Astrocyte of the spinal cord (primary cell): ENCODE results near the gene GTPBP3.

Source experiments
- DNase-seq: peaks from one replicate; pipeline ENCODE4 v3.0.0; 2011; ENCODE audit warnings: low read depth, low spot score
- H3K4me3 ChIP-seq: 2 replicates; pipeline ENCODE4 v1.5.1; 2011; ENCODE audit warnings: low read depth, mild to moderate bottlenecking, low read length, moderate library complexity
- in situ Hi-C: cut with HindIII; loops from 2 replicates; pipeline ENCODE4 v1.10.0; 2017; ENCODE audit warnings: low sequenced_read_pairs
- TF ChIP-seq, protein P1 (sequence below): IDR thresholded peaks from 2 replicates; pipeline ENCODE4 v1.5.1; 2012; ENCODE audit warnings: low read depth, mild to moderate bottlenecking, low read length, inconsistent platforms

The GTPBP3 gene

DNA sequence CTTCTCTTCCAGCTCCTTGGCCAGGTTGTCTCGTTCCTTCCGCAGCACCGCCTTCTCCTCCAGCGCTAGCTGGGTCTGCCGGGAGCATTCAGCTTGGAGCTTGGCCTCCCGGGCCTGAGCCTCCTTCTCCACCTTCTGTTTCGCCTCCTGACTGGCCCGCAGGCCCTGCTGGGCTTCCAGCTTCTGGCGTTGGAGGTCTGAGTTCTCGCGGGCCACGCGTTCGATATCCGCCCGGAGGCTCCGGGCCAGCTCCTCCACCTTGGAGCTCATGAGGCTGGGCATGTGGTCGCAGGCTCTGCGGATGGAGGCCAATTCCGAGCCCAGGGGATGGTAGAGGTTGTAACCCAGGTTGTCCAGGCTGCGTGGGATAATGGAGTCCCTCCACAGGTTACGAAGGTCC, 28.0 kb downstream of the GTPBP3 start:
- no peak overlapping the region for H3K4me3 ChIP-seq
- TF ChIP-seq, protein P1, sequence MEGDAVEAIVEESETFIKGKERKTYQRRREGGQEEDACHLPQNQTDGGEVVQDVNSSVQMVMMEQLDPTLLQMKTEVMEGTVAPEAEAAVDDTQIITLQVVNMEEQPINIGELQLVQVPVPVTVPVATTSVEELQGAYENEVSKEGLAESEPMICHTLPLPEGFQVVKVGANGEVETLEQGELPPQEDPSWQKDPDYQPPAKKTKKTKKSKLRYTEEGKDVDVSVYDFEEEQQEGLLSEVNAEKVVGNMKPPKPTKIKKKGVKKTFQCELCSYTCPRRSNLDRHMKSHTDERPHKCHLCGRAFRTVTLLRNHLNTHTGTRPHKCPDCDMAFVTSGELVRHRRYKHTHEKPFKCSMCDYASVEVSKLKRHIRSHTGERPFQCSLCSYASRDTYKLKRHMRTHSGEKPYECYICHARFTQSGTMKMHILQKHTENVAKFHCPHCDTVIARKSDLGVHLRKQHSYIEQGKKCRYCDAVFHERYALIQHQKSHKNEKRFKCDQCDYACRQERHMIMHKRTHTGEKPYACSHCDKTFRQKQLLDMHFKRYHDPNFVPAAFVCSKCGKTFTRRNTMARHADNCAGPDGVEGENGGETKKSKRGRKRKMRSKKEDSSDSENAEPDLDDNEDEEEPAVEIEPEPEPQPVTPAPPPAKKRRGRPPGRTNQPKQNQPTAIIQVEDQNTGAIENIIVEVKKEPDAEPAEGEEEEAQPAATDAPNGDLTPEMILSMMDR = no peak
- in situ Hi-C loops = no loop called here
- no peak for DNase-seq

DNA sequence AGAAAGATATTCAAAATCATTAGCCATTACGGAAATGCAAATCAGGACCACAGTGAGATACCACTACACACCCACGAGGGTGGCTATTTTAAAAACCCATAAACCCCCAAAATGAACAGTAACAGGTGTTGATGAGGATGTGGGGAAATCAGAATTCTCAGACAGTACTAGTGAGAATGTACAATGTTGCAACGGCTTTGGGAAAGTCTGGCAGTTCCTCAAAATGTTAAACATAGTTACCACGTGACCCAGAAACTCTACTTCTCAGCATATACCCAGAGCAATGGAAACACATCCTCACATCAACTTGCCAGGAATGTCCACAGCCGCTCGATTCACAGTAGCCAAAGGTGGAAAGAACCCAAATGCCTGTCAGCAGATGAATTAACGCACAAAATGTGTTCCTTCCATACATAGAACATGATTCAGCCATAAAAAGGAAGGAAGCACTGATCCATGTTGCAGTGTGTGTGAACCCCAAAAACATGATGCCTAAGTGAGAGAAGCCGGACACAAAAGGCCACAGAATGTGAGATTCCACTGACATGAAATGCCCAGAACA, 32.8 kb downstream of the GTPBP3 start:
- no peak for DNase-seq
- in situ Hi-C loops = no loop called here
- H3K4me3 ChIP-seq = no peak overlapping the region

DNA sequence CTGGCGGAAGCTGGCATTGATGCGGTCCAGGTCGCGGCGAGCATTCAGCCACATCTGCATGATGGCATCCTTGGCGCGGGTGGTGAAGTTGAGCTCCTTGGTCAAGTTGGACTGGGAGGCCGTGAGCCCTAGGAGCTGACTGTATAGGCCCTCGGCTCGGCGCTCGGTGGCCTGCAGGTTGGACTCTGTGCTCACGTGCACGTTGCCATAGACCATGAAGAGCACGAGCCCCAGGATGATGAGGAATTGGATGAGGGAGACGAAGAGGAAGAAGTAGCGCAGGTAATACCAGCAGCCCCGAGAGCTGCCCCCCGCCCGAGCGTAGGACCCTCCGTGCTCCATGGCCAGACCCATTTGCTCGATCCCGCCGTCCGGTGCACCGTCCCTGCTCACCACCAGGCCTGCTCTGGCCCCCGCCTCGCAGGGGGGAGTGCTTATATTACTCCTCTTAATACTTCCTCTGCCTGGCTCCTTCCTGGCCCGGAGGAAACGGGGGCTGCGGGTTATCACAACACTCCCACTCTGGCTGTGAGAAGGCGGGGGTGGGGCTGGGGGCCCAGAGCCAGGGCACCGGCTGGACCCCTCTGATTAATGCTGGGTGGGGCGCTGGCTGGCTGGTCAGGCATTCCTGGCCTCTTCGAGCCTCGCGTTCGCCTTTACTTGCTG, 39.7 kb downstream of the GTPBP3 start, which contains the start of gene PLVAP:
Gene PLVAP, minus strand, starts transcription at position 408 of the 666 bp plus-strand sequence. Its CDS starts 54 bp downstream, at position 354.
- H3K4me3 ChIP-seq = no peak within 1 kb of the TSS
- TF ChIP-seq, protein P1 = no peak
- DNase-seq = no peak
- in situ Hi-C loops = no loop called here

More for the DNA sequence above, 32.8 kb downstream of the GTPBP3 start:
- TF ChIP-seq, protein P1 = no peak

DNA sequence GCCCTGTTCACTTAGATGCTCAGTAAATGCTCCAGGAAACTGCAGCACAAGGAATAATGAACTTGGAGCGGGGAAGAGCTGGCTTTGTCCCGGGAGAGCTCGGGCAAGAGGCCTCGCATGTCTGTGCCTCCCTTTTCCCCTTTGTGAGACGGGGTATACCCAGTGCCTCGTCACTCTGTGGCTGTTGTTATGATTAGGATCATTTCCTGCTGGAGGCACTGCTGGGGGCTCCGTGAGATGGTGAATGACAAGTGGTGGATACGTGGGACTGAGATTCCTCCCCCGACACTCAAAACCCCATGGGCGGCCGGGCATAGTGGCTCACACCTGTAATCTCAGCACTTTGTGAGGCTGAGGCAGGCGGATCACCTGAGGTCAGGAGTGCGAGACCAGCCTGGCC, 40.9 kb downstream of the GTPBP3 start:
- in situ Hi-C loops = no loop called here
- H3K4me3 ChIP-seq = no peak overlapping the region
- no peak for DNase-seq
- TF ChIP-seq, protein P1 = no peak

DNA sequence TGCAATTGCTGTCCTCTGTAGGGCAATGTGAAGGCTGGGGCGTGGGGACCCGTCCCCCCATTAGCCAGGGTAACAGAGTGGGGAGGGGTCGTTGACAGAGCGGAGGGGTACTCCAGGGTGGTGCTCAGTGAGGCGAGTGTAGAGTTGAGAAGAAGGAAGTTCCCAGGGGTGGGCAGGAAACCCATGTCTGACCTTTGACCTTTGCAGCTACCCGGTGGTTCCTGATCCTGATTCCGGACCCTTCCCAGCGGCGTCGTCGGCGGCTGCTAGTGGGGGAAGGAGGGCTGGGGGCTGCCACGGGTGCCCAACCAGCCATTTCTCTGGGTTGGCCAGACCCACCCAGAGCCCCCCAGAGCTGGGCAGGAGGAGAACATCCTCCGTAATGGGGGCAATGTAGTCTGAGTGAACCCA, 41.9 kb downstream of the GTPBP3 start:
- in situ Hi-C loops = no loop called here
- no peak overlapping the region for H3K4me3 ChIP-seq
- DNase-seq = no peak
- TF ChIP-seq, protein P1 = no peak

DNA sequence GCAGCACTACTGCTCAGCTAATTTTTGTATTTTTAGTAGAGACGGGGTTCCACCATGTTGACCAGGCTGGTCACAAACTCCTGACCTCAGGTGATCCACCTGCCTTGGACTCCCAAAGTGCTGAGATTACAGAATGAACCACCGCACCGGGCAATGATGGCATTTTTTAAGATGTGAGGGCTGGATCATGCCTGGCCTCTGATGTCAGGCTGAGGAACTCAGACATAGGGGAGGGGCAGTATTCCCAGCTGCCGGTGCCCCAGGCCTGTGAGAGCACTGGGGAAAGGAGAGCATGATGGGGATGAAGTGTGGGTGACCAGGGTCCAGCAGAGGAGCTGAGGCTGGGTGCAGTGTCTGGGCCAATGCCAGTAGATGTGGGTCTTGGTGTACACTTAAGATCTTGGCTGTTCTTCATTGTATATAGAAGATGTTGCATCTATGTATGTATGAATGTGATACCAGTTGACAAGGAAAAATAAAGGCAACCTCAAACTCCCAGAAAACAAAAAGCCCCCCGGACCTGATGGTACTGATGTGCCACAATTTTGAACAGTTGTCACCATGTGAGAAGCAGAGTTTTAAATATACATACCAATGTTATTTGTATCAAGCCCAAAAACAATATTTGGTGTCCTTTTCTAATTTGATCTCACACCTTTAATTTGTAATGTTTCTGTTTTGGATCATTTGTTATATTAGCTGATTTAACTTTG, 43.2 kb downstream of the GTPBP3 start:
- in situ Hi-C loops = no loop called here
- no peak overlapping the region for H3K4me3 ChIP-seq

More for the DNA sequence above, 43.2 kb downstream of the GTPBP3 start:
- TF ChIP-seq, protein P1 = no peak
- DNase-seq = no peak
